ENCODE results near the gene PRKG1.

PRKG1 gene

DNA sequence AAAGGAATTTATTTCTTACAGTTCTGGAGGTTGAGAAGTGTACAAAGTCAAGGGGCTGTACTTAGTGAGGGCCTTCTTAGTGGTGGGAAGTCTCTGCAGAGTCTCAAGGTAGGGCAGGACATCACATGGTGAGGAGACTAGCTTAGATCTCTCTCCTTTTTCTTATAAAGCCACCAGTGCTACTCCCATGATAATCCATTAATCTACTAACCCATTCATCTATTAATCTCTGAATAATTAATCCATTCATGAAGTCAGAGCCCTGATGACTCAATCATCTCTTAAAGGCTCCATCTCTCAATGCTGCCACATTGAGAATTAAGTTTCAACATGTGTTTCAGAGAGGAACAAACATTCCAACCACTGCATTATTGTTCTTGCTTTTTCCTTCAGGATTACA, 689.5 kb downstream of the PRKG1 start:
- no peak for DNase-seq (ENCODE audit: low spot score)

DNA sequence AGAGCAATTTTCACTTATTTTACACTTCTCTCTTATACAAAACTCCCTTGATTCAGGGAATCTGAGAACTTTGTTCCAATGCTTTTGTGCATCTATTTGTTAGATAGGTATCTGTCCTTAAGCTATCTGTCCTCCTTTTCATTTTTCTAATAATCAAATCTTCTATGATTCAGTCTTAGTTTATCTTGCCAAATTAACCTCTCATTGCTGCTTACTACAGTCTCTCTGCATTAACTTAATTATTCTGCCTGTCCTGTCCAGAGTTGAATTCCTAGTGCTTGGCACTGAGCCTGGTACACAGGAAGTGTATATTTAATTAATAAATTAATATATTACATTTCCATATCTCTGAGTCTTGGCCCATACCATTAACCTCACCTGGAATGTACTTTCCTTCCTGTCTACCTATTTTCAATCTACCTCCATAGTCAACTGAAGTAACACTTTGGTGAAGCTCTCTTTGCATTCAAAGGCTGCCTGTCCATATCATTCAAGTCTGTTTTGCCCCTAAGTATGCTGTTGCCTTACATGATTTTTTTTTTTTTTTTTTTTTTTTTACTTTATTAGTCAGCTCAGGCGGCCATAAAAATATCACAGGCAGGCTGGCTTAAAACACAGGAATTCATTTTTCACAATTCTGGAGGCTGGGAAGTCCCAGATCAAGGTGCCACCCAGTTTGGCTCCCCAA, 691.1 kb downstream of the PRKG1 start:
- no peak for DNase-seq (ENCODE audit: low spot score)

DNA sequence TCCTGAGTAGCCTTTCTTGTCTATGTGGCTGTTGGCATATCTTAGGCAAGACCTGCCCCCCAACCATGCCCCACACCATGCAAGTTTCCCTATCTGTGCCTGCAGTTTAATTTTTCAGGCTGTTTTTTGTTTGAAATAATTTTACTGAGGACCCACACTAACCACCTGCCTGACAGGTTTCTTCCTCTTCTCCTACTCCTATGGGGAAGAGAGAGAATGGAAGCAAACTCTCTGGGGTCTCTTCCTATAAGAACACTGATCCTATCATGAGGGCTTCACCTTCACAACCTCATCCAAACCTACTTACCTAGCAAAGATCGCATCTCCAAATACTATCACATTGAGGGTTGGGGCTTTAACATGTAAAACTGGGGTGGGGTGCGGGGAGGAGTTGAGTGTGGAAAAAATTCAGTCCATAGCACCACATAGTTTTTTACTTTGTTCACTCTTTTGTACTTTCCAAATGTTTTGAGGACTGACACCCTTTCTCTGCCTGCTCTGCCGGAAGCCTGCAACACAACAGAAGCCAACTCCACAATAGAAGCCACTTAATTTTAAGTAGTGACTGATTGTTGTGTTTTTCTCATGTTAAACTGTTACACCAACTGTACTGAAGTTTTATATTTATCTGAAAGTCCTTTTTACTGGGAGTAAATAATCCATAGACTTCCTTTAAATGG, 692.3 kb downstream of the PRKG1 start:
- DNase-seq (ENCODE audit: low spot score): no peak

DNA sequence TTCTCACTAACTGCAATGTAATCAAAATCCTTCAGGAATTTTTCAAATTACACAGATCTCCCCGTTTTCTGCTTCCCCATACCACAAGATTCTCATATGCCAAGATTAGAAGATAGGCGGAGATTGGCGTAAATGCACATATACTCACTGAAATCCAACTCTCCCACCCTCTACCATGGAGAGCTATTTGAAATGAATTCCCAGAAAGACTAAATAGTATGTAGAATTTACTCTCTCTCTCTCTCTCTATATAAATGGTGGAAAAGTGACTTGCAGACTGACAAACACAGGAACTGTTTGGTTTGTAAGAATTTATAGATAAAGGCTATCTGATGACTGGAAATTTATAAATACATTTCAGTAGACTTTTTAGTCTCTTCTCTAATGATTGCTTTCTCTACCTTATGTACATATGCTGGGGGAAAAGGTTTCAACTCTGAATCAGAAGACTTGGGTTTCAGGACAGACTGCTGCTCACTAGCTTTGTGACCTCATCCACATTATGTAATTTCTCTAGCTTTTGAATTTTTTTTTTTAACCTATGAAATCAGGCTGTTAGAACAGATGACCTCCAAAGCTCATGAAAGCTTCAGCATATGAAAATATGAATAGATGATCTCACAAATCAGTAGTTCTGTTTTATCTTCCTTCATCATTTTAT, 692.9 kb downstream of the PRKG1 start:
- DNase-seq (ENCODE audit: low spot score): no peak

DNA sequence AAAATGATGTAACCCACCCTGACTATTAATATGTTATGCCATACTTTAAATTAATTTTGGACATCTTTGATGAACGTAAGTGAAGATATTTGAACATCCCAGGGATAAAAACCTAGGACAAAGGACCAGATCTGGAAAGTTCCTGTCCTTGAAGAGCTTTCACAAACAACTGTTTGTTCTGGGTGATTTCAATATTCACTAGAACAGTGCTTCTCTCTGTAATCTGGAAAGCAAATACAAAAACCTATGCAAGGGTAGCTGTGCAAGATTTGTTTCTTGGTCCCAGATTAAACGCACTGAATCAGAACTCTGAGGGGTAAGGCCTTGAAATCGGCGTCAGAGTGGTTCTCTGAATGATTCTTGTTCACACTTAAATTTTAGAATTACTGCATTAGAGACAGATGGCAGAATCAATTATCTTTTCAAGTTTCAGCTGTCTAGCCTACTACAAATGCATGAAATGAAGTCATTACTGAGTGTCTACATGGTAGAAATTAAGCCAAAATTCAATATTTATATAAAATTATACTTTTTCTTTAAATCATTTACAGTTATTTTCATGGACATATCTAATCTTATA, 694.7 kb downstream of the PRKG1 start:
- no peak for DNase-seq (ENCODE audit: low spot score)

DNA sequence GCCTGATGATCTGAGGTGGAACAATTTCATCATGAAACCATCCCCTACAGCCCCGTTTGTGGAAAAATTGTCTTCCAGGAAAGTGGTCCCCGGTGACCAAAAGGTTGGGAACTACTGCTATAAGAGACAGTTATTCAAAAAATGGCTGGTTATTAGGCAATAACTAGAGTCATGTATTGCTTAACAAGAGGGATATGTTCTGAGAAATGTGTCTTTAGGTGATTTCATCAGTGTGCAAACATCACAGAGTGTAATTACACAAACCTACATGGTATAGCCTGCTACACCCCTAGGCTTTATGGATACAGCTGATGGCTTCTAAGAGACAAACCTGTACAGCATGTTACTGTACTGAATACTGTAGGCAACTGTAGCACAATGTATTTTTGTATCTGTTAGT, 696.4 kb downstream of the PRKG1 start:
- DNase-seq (ENCODE audit: low spot score): no peak

DNA sequence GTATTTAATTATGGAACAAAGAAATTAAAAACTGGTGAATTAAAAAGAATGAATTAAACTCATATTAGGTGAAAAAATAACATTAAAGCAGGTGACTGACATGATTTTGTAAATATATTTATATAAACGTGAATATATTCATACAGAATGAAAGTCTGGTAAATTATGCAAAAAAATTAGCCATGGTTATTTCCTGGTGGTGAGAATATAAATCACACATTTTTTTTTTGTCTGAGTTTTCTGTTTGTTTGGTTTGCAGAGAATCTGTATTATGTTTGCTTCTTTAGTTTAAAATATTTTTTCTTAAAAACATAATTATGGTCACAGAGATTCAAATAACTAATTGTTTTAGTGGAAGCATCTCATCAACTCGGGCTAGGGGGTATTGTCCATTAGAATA, 698.1 kb downstream of the PRKG1 start:
- DNase-seq (ENCODE audit: low spot score): no peak

DNA sequence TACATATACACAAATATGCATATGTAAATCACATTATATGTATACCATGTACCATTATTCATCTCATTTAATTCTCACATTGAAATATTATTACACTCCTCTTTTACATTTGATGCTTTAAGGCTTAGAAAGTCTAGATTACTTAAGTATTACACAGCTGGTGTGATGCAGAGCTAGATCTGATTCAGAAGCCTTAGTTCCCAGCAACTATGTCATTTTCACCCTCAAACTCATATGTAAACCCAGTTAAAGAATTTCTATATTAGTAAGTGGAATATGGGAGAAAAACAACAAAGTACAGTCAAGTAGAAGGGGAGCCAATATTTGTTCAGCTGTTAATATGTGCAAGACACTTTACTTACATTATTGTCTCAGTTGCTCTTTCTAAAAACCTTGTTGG, 699.4 kb downstream of the PRKG1 start:
- no peak for DNase-seq (ENCODE audit: low spot score)

DNA sequence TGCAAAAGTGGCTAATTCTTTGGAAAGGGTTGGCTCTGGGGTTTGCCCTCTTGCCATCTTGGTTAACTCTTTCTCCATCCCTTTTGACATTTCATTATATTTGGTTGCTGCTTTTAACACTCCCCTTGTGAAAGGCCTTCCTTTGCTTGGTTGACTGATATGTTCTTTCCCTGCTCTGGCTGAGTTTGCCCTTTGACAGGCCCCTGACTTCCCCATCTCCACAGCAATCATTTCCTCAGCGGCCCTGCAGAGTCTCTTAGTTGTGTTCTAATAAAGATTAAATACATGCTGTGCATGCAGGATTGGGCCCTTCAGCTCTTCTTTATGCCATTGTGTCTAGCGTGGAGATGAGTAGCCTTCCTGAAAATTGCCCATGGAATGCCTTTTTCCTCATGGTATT, 709.7 kb downstream of the PRKG1 start:
- DNase-seq (ENCODE audit: low spot score): no peak

DNA sequence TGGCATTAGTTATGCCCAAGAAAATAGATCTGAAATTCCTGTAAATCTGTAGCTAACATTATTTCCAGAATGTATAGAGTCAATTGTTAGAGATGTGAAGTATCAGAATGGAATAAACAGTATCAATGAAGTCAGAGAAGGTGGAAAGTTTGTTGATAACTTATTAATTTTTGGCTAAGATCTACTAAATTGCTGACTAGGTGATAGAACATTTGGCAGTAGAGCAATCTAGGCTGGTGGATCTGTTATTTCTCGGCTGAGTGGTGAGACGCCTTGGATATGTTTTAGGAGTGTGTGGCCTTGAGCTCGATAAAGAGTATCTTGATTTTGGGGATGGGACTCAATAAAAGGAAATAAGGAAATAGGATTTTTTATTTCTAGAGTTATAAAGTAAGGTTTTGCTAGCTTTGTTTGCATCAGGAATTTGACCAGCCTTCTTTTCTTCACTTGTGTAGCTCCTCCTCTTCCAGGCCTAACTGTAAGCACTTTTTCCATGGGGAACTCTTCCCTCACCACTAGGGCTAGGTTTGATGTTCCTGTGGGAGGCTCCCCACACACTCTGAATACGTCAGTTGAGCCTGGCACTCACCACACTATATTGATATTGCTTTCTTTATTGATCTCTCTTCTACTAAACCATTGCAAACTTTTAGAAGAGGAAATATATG, 711.9 kb downstream of the PRKG1 start:
- no peak for DNase-seq (ENCODE audit: low spot score)

DNA sequence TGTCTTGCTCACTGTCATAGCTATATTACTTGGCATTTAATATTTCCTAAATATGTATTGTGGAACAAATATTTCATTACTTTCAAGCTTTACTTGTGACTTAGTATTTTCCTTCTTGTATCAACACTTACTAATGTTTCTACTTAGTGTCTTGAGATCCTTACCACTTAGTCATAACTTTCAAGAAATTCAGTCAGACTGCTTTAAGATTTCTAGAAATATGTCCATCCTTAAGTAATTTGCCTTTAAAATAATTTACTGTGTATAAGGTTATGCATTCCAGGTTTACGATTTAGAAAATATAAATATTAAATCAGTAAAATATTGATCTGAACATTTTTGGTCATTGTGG, 712.4 kb downstream of the PRKG1 start:
- peak; percentile 6 for DNase-seq (ENCODE audit: low spot score)

DNA sequence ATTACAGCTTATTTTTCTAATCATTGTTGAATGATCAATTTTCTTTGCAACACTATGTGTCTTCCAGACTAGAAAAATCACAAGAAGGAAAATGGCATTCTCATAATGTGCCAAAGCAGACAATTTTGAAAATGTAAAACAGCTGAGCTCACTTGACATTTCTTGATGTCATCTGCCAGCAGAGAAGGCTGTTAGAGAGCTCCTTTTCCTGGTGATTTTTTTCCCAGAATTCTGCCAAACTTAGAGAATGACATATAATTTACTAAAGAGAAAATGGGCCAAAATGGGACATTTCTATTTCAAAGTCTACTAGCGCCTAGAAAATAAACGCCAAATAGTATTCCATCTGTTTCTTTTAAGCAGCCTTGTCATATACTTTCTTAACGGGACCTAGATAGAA, 714.0 kb downstream of the PRKG1 start:
- no peak for DNase-seq (ENCODE audit: low spot score)

DNA sequence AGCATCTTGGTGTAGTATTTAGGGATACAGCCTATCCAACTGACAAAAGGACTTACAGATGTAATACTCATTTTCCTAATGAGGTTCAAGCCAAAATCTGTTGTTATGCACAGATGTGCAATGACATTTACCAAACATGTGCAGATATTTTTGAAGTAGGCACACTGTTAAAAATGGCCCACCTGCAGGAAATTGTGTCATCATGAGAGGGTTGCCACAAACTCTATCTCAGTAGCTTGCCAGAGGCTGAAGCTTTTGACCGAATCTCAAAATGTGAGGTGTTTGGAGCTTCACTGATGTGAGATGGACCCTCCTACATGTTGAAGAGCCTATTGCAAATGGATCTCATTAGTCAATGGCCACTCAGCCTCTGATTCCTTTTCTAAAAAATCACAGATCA, 714.8 kb downstream of the PRKG1 start:
- no peak for DNase-seq (ENCODE audit: low spot score)

DNA sequence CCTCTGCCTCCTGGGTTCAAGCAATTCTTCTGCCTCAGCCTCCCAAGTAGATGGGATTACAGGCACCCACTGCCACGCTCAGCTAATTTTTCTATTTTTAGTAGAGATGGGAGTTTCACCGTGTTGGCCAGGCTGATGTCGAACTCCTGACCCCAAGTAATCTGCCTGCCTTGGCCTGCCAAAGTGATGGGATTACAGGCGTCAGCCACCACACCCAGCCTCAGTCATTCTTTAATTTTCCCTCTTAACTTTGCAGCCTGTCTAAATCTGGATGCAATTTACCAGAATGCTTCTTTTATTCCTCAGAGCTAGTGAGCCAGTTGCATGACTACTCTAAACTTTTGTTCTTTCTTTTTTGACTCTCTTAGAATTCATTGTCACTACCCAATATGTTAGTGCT, 715.6 kb downstream of the PRKG1 start:
- DNase-seq (ENCODE audit: low spot score): no peak

DNA sequence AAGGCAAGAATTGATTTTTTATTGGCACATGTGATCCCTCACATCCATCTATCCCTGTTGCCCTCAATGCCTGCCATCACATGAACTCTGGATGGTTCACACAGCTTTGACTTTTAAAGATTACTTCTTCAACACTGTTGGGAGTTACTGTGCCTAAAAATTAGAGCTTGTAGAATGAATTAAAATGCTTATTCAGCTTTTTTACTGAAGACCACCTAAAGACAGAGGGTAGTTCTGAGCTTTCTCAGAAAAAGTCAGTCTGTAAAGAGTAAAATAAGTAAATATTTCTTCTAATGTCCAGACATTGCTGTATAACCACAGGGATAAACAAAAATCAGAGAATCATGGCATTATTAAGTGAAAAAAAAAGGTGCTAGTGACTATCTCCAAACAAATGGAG, 718.4 kb downstream of the PRKG1 start:
- no peak for DNase-seq (ENCODE audit: low spot score)

DNA sequence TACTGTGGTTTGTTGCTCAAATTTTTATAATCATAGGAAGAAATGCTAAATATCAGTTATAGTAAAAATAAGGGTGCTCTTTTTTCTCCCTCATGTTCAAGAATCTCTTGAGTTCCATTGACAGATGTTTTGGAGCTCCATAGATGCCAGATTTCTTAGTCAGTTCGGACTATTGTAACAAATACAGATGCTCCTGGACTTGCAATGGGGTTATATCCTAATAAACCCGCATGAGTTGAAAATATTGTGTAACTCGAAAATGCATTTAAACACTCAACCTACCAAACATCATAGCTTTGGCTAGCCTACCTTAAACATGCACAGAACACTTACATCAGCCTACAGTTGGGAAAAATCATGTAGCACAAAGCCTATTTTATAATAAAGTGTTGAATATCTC, 725.8 kb downstream of the PRKG1 start:
- no peak for DNase-seq (ENCODE audit: low spot score)

DNA sequence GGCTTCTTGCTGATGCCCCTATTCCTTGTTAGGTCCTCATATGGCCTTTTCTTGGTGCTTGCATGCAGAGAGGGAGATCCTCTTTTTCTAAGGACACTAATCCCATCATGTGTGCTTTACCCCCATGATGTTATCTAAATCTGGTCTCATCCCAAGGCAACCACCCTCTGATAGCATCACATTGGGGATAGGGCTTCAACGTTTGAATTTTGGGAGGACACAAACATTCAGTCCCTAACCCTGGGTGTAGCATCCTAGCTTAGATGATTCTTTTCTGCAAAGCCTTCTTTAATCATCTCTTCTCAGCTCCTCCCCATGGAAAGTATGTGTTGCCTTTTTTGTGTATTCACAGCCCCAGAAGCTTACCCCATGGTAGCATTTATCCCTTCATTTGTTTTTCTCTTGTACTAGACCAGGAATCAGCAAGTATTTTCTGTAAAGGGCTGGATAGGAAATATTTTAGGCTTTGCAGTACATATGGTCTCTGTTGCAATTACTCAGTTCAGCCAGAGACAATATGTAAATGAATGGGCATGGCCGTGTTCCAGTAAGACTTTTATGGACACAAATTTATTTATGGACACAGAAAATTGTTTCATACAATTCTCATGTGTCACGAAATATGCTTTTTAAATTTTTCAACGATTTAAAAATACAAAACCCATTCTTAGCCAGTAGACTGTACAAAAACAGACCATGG, 726.6 kb downstream of the PRKG1 start:
- no peak for DNase-seq (ENCODE audit: low spot score)

DNA sequence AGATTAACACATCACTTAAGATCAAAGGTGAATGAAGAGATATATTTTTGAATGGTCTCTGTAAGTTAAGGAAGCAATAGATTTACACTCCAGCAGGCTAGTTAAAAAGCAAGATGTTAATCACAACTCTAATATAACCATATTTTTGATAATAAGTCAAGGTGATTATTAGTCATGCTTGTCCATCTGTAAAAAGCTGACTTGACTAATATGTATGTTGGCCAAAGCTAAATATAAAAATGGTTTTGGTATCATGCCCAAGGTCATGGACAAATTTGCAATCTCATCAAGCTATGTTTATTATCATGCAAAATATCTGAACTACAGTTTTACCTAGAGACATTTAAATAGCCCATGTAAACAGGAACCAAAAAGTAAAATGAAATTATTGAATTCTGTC, 727.7 kb downstream of the PRKG1 start:
- DNase-seq (ENCODE audit: low spot score): no peak

DNA sequence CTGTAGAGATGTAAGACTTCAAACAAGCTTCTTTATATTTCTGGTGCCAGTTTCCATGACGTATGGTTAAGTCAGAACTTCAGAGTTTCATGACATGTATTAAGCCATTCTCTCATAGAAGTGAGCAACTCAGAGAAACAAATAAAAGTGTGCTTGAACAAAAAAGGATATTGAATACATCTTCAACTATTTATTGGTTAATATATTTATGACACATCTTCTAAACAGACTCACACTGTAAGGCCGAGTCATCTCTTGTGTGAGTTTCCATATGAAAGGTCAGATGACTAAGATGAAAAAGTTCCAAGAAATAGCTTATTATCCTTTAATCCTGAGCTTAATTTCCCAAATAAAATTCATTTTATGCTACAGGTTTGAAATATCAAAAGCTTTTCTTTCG, 730.6 kb downstream of the PRKG1 start:
- peak; percentile 22 for DNase-seq (ENCODE audit: low spot score)

DNA sequence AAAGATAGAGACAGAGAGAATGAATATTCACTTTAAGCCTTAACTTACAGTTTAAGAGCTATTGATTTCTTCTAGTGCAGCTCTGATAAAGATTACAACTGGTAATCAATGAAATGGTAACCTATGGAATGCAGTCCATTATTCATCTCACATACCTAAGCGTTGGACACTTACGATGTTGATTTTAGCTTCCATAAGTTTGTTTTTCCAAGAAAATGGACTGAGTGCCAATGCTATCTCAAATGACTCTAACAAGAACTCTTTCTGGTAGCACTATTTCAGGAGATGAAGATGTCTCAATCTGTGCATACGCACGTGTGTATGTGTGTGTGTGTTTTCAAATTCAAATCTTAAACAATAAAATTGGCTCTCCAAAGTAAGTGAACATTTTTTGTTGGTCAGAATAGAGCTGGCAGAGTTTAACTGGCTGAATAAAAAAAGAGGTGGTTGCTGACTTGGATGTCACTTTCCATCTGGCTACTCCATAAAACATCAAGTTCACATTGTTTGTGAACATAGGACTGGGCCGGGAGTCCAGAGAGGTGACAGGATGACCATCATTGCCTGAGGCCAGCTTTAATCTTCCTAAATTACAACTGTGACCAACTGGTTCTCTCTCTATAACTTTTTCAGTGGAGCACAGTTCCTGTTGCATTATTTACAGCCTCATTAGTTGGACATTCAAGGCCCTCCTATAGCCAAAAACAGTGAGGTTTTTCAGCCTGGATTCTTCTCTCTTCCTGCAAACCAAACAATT, 732.0 kb downstream of the PRKG1 start:
- DNase-seq (ENCODE audit: low spot score): no peak

DNA sequence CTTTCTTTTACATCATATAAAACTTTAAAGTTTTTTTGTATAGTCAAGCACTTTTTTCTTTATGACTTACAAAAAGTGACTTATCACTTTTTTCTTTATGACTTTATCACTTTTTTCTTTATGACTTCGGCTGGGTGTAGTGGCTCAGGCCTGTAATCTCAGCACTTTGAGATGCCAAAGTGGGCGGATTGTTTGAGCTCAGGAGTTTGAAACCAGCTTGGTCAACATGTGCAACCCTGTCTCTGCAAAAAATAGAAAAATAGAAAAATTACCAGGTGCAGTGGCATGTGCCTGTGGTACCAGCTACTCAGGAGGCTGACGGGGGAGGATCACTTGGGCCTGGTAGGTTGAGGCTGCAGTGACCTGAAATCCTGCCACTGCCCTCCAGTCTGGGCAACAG, 733.9 kb downstream of the PRKG1 start:
- no peak for DNase-seq (ENCODE audit: low spot score)
